Activated CD8-positive, alpha-beta T cell treated with anti-CD3 and anti-CD28 coated beads, Interleukin-2, amount 10 ng/mL, durations not matched to agents 7 days and 5 days (primary cell): ENCODE data around the gene KRTAP5-2. TPM values are rescaled to one million over a fixed set of nuclear protein-coding genes. Genes with fewer than 3 reads are reported as not detected.
A peak's percentile ranks its signal among the peaks of the same experiment; 100 is the strongest.
"Not testable (repeated sequence)": the region's sequence is repeated elsewhere in the genome, so short reads cannot be mapped to it uniquely, and the experiment has no call there.

Source experiments
- ATAC-seq: fragments of 150-1000 bp; cut with Tn5 transposase; one replicate; pipeline ENCODE4 v1.10.0; 2021; ENCODE audit warnings: moderate library complexity
- CTCF ChIA-PET: fragments of 350-600 bp; sonication (Branson Sonifier 250); formaldehyde crosslinking; loops from one replicate; lab custom pipeline; 2021; ENCODE audit warnings: antibody characterized with exemption; lab: Charles Lee
- POLR2A ChIA-PET: fragments of 350-600 bp; sonication (Branson Sonifier 250); formaldehyde crosslinking; loops from one replicate; lab custom pipeline; 2021; ENCODE audit warnings: antibody characterized with exemption; lab: Charles Lee
- DNase-seq: peaks from one replicate; pipeline ENCODE4 v3.0.0-alpha.2; 2020
- H3K27ac Mint-ChIP-seq: one replicate; pipeline ENCODE4 v1.8.0; 2021; ENCODE audit warnings: mild to moderate bottlenecking, mixed read lengths
- H3K27me3 Mint-ChIP-seq: one replicate; pipeline ENCODE4 v1.8.0; 2021; ENCODE audit warnings: low read depth, mixed read lengths
- H3K36me3 Mint-ChIP-seq: one replicate; pipeline ENCODE4 v1.8.0; 2021; ENCODE audit warnings: low read depth, mixed read lengths
- H3K4me1 Mint-ChIP-seq: one replicate; pipeline ENCODE4 v1.8.0; 2021; ENCODE audit warnings: low read depth, mixed read lengths
- H3K4me3 Mint-ChIP-seq: one replicate; pipeline ENCODE4 v1.8.0; 2021; ENCODE audit warnings: mild to moderate bottlenecking, mixed read lengths
- H3K9me3 Mint-ChIP-seq: one replicate; pipeline ENCODE4 v1.8.0; 2022; ENCODE audit warnings: mixed read lengths; ENCODE audit not compliant: insufficient read depth
- total RNA-seq, 2 experiments: library from RNA; stranded (reverse); gene quantifications; one replicate each; pipeline ENCODE4 v1.2.3, GENCODE V29; 2021

KRTAP5-2 gene
- total RNA-seq, 2 experiments from 2014 or later: not detected

GRCh38 chr11:1624621-1625020 is 26.5 kb upstream of the KRTAP5-2 start:
- Mint-ChIP-seq H3K4me3 (no peak overlapping the region), H3K4me1 (no peaks in the 10 kb centered on the region), H3K27ac (no peak overlapping the region), H3K27me3 (peaks cover 11% of the 10 kb centered on the region), H3K36me3 (no peaks in the 10 kb centered on the region), H3K9me3 (no peaks in the 10 kb centered on the region)
- DNase-seq (no peak), ATAC-seq (no peak)
- ChIA-PET POLR2A (no interaction called here), CTCF (interaction anchor here (1.1 to 1.2 kb wide), 2 partner anchors 16 to 28 kb away, joined by 3 to 6 read pairs; no protein-coding TSS in a partner anchor)

DNA sequence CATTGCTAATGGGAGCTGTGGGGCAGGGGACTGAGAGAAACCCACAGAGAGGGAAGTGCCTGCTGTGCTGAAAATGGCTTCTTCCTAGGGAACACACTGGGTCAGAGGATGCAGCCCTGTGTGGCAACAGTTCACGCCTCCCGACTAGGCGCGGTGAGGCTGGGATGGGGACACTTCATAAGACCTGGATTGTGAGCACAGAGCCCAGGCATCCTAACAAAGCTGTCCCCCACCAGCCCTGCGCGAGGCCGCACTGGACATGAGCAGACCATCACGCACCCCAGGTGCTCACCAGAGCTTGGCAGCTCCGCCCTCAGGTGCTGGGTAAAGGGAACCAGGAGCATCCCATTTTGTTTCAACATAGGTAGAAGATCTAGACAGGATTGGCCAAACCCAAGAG is 25.6 kb upstream of the KRTAP5-2 start:
- Mint-ChIP-seq H3K36me3 (no peaks in the 10 kb centered on the region), H3K27me3 (peaks cover 11% of the 10 kb centered on the region), H3K4me3 (no peak overlapping the region), H3K27ac (no peak overlapping the region), H3K4me1 (no peaks in the 10 kb centered on the region), H3K9me3 (no peaks in the 10 kb centered on the region)
- ATAC-seq (no peak), DNase-seq (no peak)
- POLR2A ChIA-PET: no interaction called here
- CTCF ChIA-PET: interaction anchor here (1.1 to 1.2 kb wide), 2 partner anchors 17 to 29 kb away, joined by 3 to 6 read pairs; no protein-coding TSS in a partner anchor

GRCh38 chr11:1622086-1622485 is 24.0 kb upstream of the KRTAP5-2 start, which contains the start of gene KRTAP5-4:
Gene KRTAP5-4 (minus strand): TSS chr11:1622138. CDS start chr11:1622093, 45 bp downstream.
- CTCF ChIA-PET: interaction anchor here (0.7 kb wide), 1 partner anchor 247 kb away, joined by 3 read pairs; no protein-coding TSS in a partner anchor
- Mint-ChIP-seq H3K4me3 (no peak within 1 kb of the TSS), H3K9me3 (no peaks in the 10 kb centered on the region), H3K4me1 (no peaks in the 10 kb centered on the region), H3K36me3 (no peaks in the 10 kb centered on the region), H3K27ac (no peak within 1 kb of the TSS), H3K27me3 (peaks cover 8% of the 10 kb centered on the region)
- no peak for DNase-seq
- no peak for ATAC-seq
- POLR2A ChIA-PET: no interaction called here

GRCh38 chr11:1619449-1619848 is 21.4 kb upstream of the KRTAP5-2 start:
- Mint-ChIP-seq H3K9me3 (no peaks in the 10 kb centered on the region), H3K4me3 (no peak overlapping the region), H3K4me1 (no peaks in the 10 kb centered on the region), H3K27me3 (peaks cover 11% of the 10 kb centered on the region), H3K27ac (no peak overlapping the region), H3K36me3 (no peaks in the 10 kb centered on the region)
- DNase-seq (no peak), ATAC-seq (peak; percentile 39)
- ChIA-PET CTCF (interaction anchor here (0.8 to 2.0 kb wide), 3 partner anchors 21 to 862 kb away, joined by 3 to 8 read pairs (median 4); no protein-coding TSS in a partner anchor), POLR2A (interaction anchor here (0.6 kb wide), 1 partner anchor 517 kb away, joined by 3 read pairs; no protein-coding TSS in a partner anchor)

DNA sequence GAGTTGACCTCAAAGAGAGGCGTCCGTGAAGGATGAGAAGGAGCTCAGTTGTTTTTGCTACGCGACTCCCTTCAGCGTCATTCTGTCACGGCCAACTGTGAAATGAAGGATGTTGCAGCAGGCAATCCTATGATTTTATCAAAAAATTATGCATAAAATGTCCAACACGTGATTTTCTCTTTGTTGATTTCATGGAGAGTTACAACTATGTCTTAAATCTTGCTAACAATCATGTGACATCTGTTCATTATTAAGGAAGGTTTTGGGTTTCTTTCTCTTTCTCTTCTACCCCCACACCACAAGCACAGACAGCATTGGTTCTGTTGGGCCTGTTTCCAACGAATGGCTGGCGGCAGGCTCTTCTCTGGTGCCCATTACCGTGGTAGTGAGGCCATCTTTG is 20.1 kb upstream of the KRTAP5-2 start:
- ATAC-seq (no peak), DNase-seq (no peak)
- no peaks in the 10 kb centered on the region for H3K4me1 Mint-ChIP-seq
- peaks cover 7% of the 10 kb centered on the region for H3K27me3 Mint-ChIP-seq
- no peaks in the 10 kb centered on the region for H3K9me3 Mint-ChIP-seq
- CTCF ChIA-PET: interaction anchor here (2.0 to 2.2 kb wide), 2 partner anchors 22 to 72 kb away, joined by 6 to 8 read pairs; no protein-coding TSS in a partner anchor
- H3K4me3 Mint-ChIP-seq: no peak overlapping the region
- no peak overlapping the region for H3K27ac Mint-ChIP-seq
- POLR2A ChIA-PET: no interaction called here
- no peaks in the 10 kb centered on the region for H3K36me3 Mint-ChIP-seq

GRCh38 chr11:1608363-1608762 is 10.3 kb upstream of the KRTAP5-2 start, which contains the start of gene KRTAP5-3:
Gene KRTAP5-3 (minus strand): TSS chr11:1608463. CDS start chr11:1608385, 78 bp downstream.
- Mint-ChIP-seq H3K36me3 (no peaks in the 10 kb centered on the region), H3K9me3 (no peaks in the 10 kb centered on the region), H3K4me1 (no peaks in the 10 kb centered on the region), H3K27ac (no peak within 1 kb of the TSS), H3K27me3 (peaks cover 11% of the 10 kb centered on the region), H3K4me3 (no peak within 1 kb of the TSS)
- ChIA-PET POLR2A (no interaction called here), CTCF (no interaction called here)
- DNase-seq (no peak), ATAC-seq (no peak)

DNA sequence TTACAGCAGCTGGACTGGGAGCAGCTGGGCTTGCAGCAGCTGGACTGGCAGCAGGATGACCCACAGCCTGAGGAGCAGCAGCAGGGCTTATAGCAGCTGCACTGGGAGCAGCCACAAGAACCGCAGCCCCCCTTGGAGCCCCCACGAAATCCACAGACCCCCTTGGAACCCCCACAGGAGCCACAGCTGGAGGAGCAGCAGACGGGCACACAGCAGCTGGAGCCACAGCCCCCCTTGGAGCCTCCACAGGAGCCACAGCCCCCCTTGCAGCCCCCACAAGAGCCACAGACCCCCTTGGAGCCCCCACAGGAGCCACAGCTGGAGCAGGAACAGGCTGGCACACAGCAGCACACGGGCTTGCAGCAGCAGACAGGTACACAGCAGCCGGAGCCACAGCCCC is 9.8 kb upstream of the KRTAP5-2 start:
- H3K4me1 Mint-ChIP-seq, H3K9me3 Mint-ChIP-seq, H3K27ac Mint-ChIP-seq, CTCF ChIA-PET, H3K36me3 Mint-ChIP-seq, POLR2A ChIA-PET, DNase-seq, H3K4me3 Mint-ChIP-seq, ATAC-seq: not testable (repeated sequence)
- peaks cover 15% of the 10 kb centered on the region for H3K27me3 Mint-ChIP-seq

GRCh38 chr11:1607156-1607845 is 9.2 kb upstream of the KRTAP5-2 start:
- H3K4me3 Mint-ChIP-seq, H3K9me3 Mint-ChIP-seq, H3K4me1 Mint-ChIP-seq, ATAC-seq, H3K27ac Mint-ChIP-seq, POLR2A ChIA-PET, CTCF ChIA-PET, H3K36me3 Mint-ChIP-seq, DNase-seq: not testable (repeated sequence)
- peaks cover 19% of the 10 kb centered on the region for H3K27me3 Mint-ChIP-seq

DNA sequence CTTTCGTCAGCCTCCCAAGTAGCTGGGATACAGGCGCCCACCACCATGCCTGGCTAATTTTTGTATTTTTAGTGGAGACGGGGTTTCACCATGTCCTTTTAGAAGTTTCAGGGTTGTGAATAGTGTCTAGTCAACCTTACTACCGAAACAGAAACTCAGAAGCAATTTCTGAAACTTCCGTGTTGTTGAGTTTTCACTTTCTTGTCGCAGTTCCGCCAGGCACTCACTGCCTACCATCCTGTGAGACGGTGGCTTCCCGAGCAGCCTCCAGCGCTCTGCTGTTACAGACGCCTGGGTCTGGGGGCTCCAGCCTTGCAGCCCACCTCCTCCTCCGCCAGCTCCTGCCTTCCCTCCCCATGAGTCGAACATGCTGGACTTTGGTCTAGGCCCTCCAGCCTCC is 7.8 kb upstream of the KRTAP5-2 start:
- ATAC-seq, H3K4me3 Mint-ChIP-seq, H3K9me3 Mint-ChIP-seq, DNase-seq, H3K27ac Mint-ChIP-seq, H3K36me3 Mint-ChIP-seq, H3K4me1 Mint-ChIP-seq, POLR2A ChIA-PET: not testable (repeated sequence)
- CTCF ChIA-PET: interaction anchor here (1.1 to 1.3 kb wide), 2 partner anchors 11 to 47 kb away, joined by 3 read pairs; no protein-coding TSS in a partner anchor
- peaks cover 26% of the 10 kb centered on the region for H3K27me3 Mint-ChIP-seq

DNA sequence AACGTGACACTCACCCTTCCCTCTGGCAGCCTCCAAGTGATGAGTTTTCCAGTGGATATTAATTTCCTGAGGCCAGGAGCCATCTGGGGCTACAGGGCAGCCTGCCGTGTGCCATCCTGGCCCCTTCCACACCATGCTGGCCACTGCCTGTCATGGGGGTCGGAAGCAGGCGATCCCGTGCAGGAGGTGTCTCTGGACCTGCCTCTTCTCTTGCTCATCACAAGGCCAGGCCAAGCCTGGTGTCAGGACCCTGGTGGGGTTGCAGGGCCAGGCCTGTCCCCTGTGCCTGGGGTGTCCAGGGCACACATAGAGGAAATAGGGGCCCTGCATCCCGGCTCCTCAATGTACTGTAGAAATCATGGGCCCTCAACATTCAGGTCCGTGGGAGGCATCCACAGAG is 6.6 kb upstream of the KRTAP5-2 start:
- ChIA-PET POLR2A (no interaction called here), CTCF (interaction anchor here (1.1 to 1.3 kb wide), 2 partner anchors 10 to 48 kb away, joined by 3 read pairs; no protein-coding TSS in a partner anchor)
- Mint-ChIP-seq H3K9me3 (no peaks in the 10 kb centered on the region), H3K4me1 (no peaks in the 10 kb centered on the region), H3K27ac (no peak overlapping the region), H3K4me3 (no peak overlapping the region), H3K27me3 (peaks cover 33% of the 10 kb centered on the region), H3K36me3 (no peaks in the 10 kb centered on the region)
- ATAC-seq (no peak), DNase-seq (no peak)

- Mint-ChIP-seq H3K27ac (no peak overlapping the region), H3K36me3 (no peaks in the 10 kb centered on the region), H3K9me3 (no peaks in the 10 kb centered on the region), H3K4me3 (no peak overlapping the region), H3K4me1 (no peaks in the 10 kb centered on the region), H3K27me3 (peaks cover 39% of the 10 kb centered on the region)
- DNase-seq (no peak), ATAC-seq (no peak)
- ChIA-PET POLR2A (no interaction called here), CTCF (no interaction called here)
Measured at GRCh38 chr11:1604181-1604580, 6.1 kb upstream of the KRTAP5-2 start.

GRCh38 chr11:1603629-1604028 is 5.5 kb upstream of the KRTAP5-2 start:
- Mint-ChIP-seq H3K27ac (no peak overlapping the region), H3K9me3 (no peaks in the 10 kb centered on the region), H3K27me3 (peaks cover 41% of the 10 kb centered on the region), H3K4me1 (no peaks in the 10 kb centered on the region), H3K4me3 (no peak overlapping the region), H3K36me3 (no peaks in the 10 kb centered on the region)
- CTCF ChIA-PET: no interaction called here
- POLR2A ChIA-PET: no interaction called here
- DNase-seq (no peak), ATAC-seq (no peak)
